ENCODE measurements around the gene SF3B4.
"Not testable (repeated sequence)": the region's sequence is repeated elsewhere in the genome, so short reads cannot be mapped to it uniquely, and the experiment has no call there.

The SF3B4 gene

DNA sequence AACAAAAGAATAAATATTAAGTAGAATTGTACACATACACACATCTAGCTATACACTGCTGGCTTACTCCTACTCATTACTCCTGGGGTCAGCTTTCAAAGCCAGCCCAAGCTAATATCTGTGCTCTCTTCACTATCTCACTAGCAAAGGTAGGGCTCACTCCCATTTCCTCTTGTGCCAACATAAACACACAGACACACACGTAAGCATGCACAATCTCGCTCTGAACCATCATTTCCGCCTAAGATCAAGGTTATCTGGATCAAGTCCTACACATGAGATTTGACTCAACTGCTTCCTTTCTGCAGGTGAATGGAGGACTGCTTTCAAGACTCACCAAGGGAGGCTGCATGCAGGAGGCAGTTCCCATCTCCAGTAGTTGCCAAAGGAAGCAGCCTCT lies 37.8 kb upstream of the SF3B4 start:
- TF ChIP-seq, protein P1, sequence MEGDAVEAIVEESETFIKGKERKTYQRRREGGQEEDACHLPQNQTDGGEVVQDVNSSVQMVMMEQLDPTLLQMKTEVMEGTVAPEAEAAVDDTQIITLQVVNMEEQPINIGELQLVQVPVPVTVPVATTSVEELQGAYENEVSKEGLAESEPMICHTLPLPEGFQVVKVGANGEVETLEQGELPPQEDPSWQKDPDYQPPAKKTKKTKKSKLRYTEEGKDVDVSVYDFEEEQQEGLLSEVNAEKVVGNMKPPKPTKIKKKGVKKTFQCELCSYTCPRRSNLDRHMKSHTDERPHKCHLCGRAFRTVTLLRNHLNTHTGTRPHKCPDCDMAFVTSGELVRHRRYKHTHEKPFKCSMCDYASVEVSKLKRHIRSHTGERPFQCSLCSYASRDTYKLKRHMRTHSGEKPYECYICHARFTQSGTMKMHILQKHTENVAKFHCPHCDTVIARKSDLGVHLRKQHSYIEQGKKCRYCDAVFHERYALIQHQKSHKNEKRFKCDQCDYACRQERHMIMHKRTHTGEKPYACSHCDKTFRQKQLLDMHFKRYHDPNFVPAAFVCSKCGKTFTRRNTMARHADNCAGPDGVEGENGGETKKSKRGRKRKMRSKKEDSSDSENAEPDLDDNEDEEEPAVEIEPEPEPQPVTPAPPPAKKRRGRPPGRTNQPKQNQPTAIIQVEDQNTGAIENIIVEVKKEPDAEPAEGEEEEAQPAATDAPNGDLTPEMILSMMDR (IDR thresholded peaks at IDR 0.05; ENCODE audit: extremely low read depth, insufficient read depth, missing control alignments): no peak
- no peak for DNase-seq (ENCODE audit: low spot score)
- in situ Hi-C loops (cut with MboI; ENCODE audit: low pct_unique_long_range_greater_than_20kb, low sequenced_read_pairs, unreplicated experiment): loop anchor here (10.0 kb wide), 2 partner anchors 79 to 209 kb away; no protein-coding TSS in a partner anchor

DNA sequence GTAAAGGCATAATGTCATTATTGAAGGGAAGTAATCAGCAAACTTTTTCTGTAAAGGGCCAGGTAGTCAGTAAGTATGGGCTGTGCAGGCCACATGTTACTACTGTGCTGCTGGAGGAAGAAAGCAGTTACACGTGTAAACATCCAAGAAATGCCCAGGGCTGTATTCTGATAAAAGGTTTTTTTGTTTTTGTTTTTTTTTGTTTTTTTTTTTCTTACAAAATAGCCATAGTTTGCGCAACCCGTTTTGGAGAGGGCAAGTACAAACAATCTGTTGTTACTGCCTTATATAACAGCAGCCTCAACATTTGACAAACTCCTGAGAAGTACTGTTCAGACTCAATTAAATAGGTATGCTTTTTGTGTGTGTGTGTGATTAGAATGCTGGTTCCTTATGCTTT lies 35.8 kb upstream of the SF3B4 start:
- DNase-seq (ENCODE audit: low spot score): no peak
- in situ Hi-C loops (cut with MboI; ENCODE audit: low pct_unique_long_range_greater_than_20kb, low sequenced_read_pairs, unreplicated experiment): loop anchor here (10.0 kb wide), 2 partner anchors 81 to 211 kb away; no protein-coding TSS in a partner anchor
- TF ChIP-seq, protein P1 (IDR thresholded peaks at IDR 0.05; ENCODE audit: extremely low read depth, insufficient read depth, missing control alignments): no peak

DNA sequence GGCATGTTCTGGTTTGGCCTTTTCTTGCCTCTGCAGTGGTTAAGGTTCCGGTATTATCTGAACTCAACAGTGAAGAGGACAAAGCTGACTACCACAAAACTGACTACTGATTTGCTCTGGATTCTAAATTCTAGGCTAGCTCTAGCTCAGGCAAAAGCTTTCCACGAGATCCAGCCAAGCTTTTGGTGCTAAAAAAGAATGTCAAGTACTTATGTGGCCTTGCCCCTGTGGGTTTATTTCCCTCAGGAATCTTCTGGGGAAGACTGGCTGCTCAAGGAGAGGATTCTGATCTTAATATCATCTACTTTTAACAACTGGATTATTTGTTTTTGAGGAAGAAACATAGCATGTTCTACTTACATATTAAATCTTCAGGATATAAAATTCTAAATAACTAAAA lies 35.1 kb upstream of the SF3B4 start:
- in situ Hi-C loops (cut with MboI; ENCODE audit: low pct_unique_long_range_greater_than_20kb, low sequenced_read_pairs, unreplicated experiment): loop anchor here (10.0 kb wide), 2 partner anchors 82 to 212 kb away; no protein-coding TSS in a partner anchor
- DNase-seq (ENCODE audit: low spot score): no peak
- TF ChIP-seq, protein P1 (IDR thresholded peaks at IDR 0.05; ENCODE audit: extremely low read depth, insufficient read depth, missing control alignments): no peak

DNA sequence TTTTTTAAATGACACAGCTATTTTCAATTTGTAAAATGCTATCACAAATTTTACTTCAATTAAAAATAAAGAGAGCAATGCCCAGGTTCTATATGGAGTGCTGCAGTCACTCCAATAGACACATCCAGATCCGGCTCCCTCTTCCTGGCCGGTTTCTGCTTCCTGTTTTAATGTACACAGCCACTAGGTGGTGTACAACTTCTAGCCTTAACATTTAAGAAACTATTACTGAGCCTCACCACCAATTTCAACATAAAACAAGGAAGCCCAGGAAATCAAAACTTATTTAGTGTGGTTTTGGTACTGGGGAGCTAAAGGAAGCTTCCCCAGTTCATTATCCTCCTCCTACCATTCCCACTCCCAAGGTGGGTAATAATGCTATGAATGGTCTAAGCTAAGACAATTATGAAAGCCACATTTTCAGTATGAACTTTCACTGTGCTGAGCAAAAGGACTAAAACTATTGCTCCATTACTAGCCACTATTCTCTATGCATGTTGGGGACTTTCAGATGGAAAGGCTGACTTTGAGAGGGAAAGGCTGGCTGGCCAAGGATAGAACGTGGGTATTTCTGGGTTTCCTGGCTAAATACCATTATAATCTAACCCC lies 34.5 kb upstream of the SF3B4 start:
- TF ChIP-seq, protein P1 (IDR thresholded peaks at IDR 0.05; ENCODE audit: extremely low read depth, insufficient read depth, missing control alignments): peak; percentile 80
- in situ Hi-C loops (cut with MboI; ENCODE audit: low pct_unique_long_range_greater_than_20kb, low sequenced_read_pairs, unreplicated experiment): loop anchor here (10.0 kb wide), 2 partner anchors 83 to 213 kb away; no protein-coding TSS in a partner anchor

DNA sequence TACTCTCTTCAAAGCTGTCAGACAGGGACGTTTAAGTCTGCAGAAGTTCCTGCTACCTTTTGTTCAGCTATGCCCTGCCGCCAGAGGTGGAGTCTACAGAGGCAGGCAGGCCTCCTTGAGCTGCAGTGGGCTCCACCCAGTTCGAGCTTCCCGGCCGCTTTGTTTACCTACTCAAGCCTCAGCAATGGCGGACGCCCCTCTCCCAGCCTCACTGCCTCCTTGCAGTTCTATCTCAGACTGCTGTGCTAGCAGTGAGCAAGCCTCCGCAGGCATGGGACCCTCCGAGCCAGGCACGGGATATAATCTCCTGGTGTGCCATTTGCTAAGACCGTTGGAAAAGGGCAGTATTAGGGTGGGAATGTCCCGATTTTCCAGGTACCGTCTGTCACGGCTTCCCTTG lies 29.9 kb upstream of the SF3B4 start:
- in situ Hi-C loops (cut with MboI; ENCODE audit: low pct_unique_long_range_greater_than_20kb, low sequenced_read_pairs, unreplicated experiment); DNase-seq (ENCODE audit: low spot score): not testable (repeated sequence)

More for the DNA sequence above, 34.5 kb upstream of the SF3B4 start:
- DNase-seq (ENCODE audit: low spot score): peak; percentile 59

DNA sequence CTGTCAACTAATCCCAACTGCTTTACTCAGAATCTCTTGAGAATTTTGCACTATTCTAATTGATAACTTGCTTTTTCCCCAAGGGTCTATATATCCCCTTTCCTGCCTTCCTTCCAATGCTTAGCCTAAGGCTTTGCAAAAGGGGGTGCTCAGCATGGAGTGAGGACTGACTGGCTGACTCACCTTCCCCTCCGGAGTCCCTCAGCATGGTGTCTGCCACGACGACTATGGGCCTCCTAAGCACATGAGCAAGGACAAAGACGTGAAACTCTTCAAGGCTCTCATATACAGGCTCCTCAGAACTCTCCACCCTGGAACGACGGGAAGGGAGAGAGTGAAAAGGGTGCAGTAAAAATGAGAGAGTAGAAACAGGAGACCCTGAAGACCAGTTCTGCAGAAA lies 22.3 kb upstream of the SF3B4 start:
- DNase-seq (ENCODE audit: low spot score): no peak
- in situ Hi-C loops (cut with MboI; ENCODE audit: low pct_unique_long_range_greater_than_20kb, low sequenced_read_pairs, unreplicated experiment): no loop called here
- TF ChIP-seq, protein P1 (IDR thresholded peaks at IDR 0.05; ENCODE audit: extremely low read depth, insufficient read depth, missing control alignments): no peak

DNA sequence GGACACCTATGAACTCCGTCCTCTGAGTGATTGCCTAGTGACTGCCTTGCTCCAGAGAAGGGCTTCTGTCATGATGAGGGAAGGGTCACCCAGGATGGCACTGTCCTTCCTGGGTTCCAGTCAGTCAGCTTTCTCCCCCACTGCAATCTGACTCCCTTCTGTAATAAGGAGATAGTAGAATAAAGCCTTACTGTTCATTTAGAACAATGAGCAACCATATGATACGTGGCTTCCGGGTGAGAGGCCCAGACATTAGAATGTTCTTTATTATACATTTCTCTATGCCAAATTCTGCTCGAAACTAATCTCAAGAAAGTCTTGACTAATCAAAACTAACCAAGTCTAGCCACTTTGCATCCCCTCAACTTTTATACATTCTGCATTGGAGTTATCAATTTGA lies 17.6 kb upstream of the SF3B4 start:
- in situ Hi-C loops (cut with MboI; ENCODE audit: low pct_unique_long_range_greater_than_20kb, low sequenced_read_pairs, unreplicated experiment): no loop called here

More for the DNA sequence above, 17.6 kb upstream of the SF3B4 start:
- no peak for DNase-seq (ENCODE audit: low spot score)
- TF ChIP-seq, protein P1 (IDR thresholded peaks at IDR 0.05; ENCODE audit: extremely low read depth, insufficient read depth, missing control alignments): no peak
